ENCODE data around the gene FMN1. TPM values are rescaled to one million over a fixed set of nuclear protein-coding genes. Genes with fewer than 3 reads are reported as not detected.

Gene FMN1
- total and polyA plus RNA-seq, 11 donors = 0.61 to 10.6 (median 3.6) TPM

GRCh38 chr15:32781781-32782180 is 412.7 kb downstream of the FMN1 start:
- H3K9me3 ChIP-seq = peaks cover 0 to 15% (median 7%) of the 10 kb centered on the region in 12 donors
- no peak for DNase-seq
- H3K27me3 ChIP-seq = no peaks in the 10 kb centered on the region
- intact Hi-C loops (cut with DNase I) = no loop called here
- H3K4me1 ChIP-seq = no peaks in the 10 kb centered on the region
- no peak overlapping the region for H3K4me3 ChIP-seq
- no peaks in the 10 kb centered on the region for H3K36me3 ChIP-seq
- 53 to 67% (median 63%) methylated on average over 3 of the region's 3 CpGs for WGBS, 4 donors
- TF ChIP-seq CTCF (IDR thresholded peaks at IDR 0.05) (no peak), POLR2A (IDR thresholded peaks at IDR 0.05) (no peak)
- no peak for ATAC-seq
- no peak overlapping the region for H3K27ac ChIP-seq

- intact Hi-C loops (cut with DNase I) = no loop called here
- no peaks in the 10 kb centered on the region for H3K36me3 ChIP-seq
- no peaks in the 10 kb centered on the region for H3K27me3 ChIP-seq
- no peaks in the 10 kb centered on the region for H3K4me1 ChIP-seq
- 78 to 83% (median 82%) methylated on average over 4 of the region's 4 CpGs for WGBS, 4 donors
- no peak overlapping the region for H3K4me3 ChIP-seq
- no peak for DNase-seq
- TF ChIP-seq POLR2A (IDR thresholded peaks at IDR 0.05) (no peak), CTCF (IDR thresholded peaks at IDR 0.05) (no peak)
- no peak for ATAC-seq
- peaks cover 0 to 15% (median 7%) of the 10 kb centered on the region in 12 donors for H3K9me3 ChIP-seq
- H3K27ac ChIP-seq = no peak overlapping the region
These were observed 415.9 kb downstream of the FMN1 start for GRCh38 chr15:32778391-32779176.

GRCh38 chr15:32775103-32775502 is 419.4 kb downstream of the FMN1 start:
- Histone ChIP-seq H3K9me3 (peaks cover 0 to 15% (median 7%) of the 10 kb centered on the region in 12 donors), H3K4me3 (no peak overlapping the region), H3K27ac (no peak overlapping the region), H3K36me3 (no peaks in the 10 kb centered on the region), H3K27me3 (no peaks in the 10 kb centered on the region), H3K4me1 (no peaks in the 10 kb centered on the region)
- ATAC-seq (no peak), DNase-seq (no peak)
- WGBS, 4 donors = 61 to 85% (median 81%) methylated on average over 3 of the region's 3 CpGs
- TF ChIP-seq POLR2A (IDR thresholded peaks at IDR 0.05) (no peak), CTCF (IDR thresholded peaks at IDR 0.05) (no peak)
- intact Hi-C loops (cut with DNase I) = no loop called here

- 72 to 80% (median 75%) methylated on average over 4 of the region's 4 CpGs for WGBS, 4 donors
- ATAC-seq (no peak), DNase-seq (no peak)
- TF ChIP-seq CTCF (IDR thresholded peaks at IDR 0.05) (no peak), POLR2A (IDR thresholded peaks at IDR 0.05) (no peak)
- Histone ChIP-seq H3K4me1 (no peaks in the 10 kb centered on the region), H3K27ac (no peak overlapping the region), H3K36me3 (no peaks in the 10 kb centered on the region), H3K27me3 (no peaks in the 10 kb centered on the region), H3K4me3 (no peak overlapping the region), H3K9me3 (peaks cover 0 to 8% (median 7%) of the 10 kb centered on the region in 12 donors)
- intact Hi-C loops (cut with DNase I) = no loop called here
These were observed 420.5 kb downstream of the FMN1 start for GRCh38 chr15:32774022-32774421.
